Gastroesophageal sphincter (tissue), 4 donors: Measurements from ENCODE around the gene CD300LG. TPM values are rescaled to one million over a fixed set of nuclear protein-coding genes. Genes with fewer than 3 reads are reported as not detected.
A peak's percentile ranks its signal among the peaks of the same experiment; 100 is the strongest.
"Not testable (repeated sequence)": the region's sequence is repeated elsewhere in the genome, so short reads cannot be mapped to it uniquely, and the experiment has no call there.

Experiments
- ATAC-seq: fragments of 150-250 bp; one replicate; pipeline ENCODE4 v1.9.1; 2016; ENCODE audit warnings: mild to moderate bottlenecking, moderate library complexity
- H3K27ac ChIP-seq, 4 donors: fragments of 200-600 bp; sonication (generic) in 3 of 4; 1 replicate in 3 of 4; 2 replicates in 1 of 4; pipeline ENCODE4 v1.5.1; 2016 to 2019
- H3K27me3 ChIP-seq: fragments of 200-600 bp; sonication (generic); one replicate; pipeline ENCODE4 v1.5.1; 2019
- H3K36me3 ChIP-seq, 2 donors: fragments of 200-600 bp; sonication (generic); one replicate each; pipeline ENCODE4 v1.5.1; 2019; ENCODE audit warnings: control low read depth in 1 of 2
- H3K4me1 ChIP-seq, 3 donors: fragments of 200-600 bp; sonication (generic); 1 replicate in 2 of 3; 2 replicates in 1 of 3; pipeline ENCODE4 v1.5.1; 2016 to 2019; ENCODE audit warnings: control low read depth in 2 of 3
- H3K4me3 ChIP-seq, 2 donors: fragments of 200-600 bp; sonication (generic); one replicate each; pipeline ENCODE4 v1.5.1; 2019; ENCODE audit warnings: mild to moderate bottlenecking in 1 of 2, moderate library complexity in 1 of 2
- H3K9me3 ChIP-seq, 3 donors: fragments of 200-600 bp; sonication (generic); one replicate each; pipeline ENCODE4 v1.5.1; 2017 to 2019; ENCODE audit warnings: control low read depth in 2 of 3
- EP300 ChIP-seq: sonication (generic); formaldehyde crosslinking; IDR thresholded peaks from one replicate; pipeline ENCODE4 v1.6.1; 2017; ENCODE audit warnings: antibody characterized with exemption, mild to moderate bottlenecking
- POLR2A ChIP-seq, 2 donors: fragments of 450-650 bp; IDR thresholded peaks; one replicate each; pipeline ENCODE4 v1.6.1; 2017; ENCODE audit warnings: antibody characterized with exemption in 2 of 2, mild to moderate bottlenecking in 2 of 2, moderate library complexity in 1 of 2
- POLR2AphosphoS5 ChIP-seq: sonication (generic); formaldehyde crosslinking; IDR thresholded peaks from one replicate; pipeline ENCODE4 v1.6.1; 2017; ENCODE audit warnings: antibody characterized with exemption
- WGBS, 2 donors: methylation state at CpG; one replicate each; pipeline ENCODE4 v1.1.5; 2018; ENCODE audit warnings: low coverage in 1 of 2; 5-methylcytosine and 5-hydroxymethylcytosine counted together
- total RNA-seq, 4 donors: library from RNA; depleted of rRNA; stranded (reverse); fragments of >200 nt; gene quantifications; one replicate each; pipeline ENCODE4 v1.1.0, GENCODE V29; 2016
- TF ChIP-seq, protein P1 (sequence below), 4 experiments: fragments of 200-600 bp in 2 of 4; fragments of 450-650 bp in 2 of 4; sonication (generic) in 1 of 4; IDR thresholded peaks; one replicate each; pipeline ENCODE4 v1.5.1; 2017 to 2019; ENCODE audit warnings: antibody characterized with exemption in 4 of 4, mild to moderate bottlenecking in 2 of 4, moderate library complexity in 2 of 4

Gene CD300LG
- total RNA-seq, 4 donors from 2014 or later = 1.6 to 16.2 (median 3.7) TPM

- 61 to 70% methylated on average over 2 to 6 of the region's 9 CpGs for WGBS, 2 donors
- TF ChIP-seq POLR2A (IDR thresholded peaks at IDR 0.05) = no peak
- no peak for TF ChIP-seq POLR2AphosphoS5
- TF ChIP-seq, protein P1, sequence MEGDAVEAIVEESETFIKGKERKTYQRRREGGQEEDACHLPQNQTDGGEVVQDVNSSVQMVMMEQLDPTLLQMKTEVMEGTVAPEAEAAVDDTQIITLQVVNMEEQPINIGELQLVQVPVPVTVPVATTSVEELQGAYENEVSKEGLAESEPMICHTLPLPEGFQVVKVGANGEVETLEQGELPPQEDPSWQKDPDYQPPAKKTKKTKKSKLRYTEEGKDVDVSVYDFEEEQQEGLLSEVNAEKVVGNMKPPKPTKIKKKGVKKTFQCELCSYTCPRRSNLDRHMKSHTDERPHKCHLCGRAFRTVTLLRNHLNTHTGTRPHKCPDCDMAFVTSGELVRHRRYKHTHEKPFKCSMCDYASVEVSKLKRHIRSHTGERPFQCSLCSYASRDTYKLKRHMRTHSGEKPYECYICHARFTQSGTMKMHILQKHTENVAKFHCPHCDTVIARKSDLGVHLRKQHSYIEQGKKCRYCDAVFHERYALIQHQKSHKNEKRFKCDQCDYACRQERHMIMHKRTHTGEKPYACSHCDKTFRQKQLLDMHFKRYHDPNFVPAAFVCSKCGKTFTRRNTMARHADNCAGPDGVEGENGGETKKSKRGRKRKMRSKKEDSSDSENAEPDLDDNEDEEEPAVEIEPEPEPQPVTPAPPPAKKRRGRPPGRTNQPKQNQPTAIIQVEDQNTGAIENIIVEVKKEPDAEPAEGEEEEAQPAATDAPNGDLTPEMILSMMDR (IDR thresholded peaks at IDR 0.05) = no peak
- no peak for TF ChIP-seq EP300
- peaks cover 0 to 33% (median 0%) of the 10 kb centered on the region in 3 donors for H3K4me1 ChIP-seq
- peak; percentile 61 for ATAC-seq
- peaks cover 24% of the 10 kb centered on the region for H3K27me3 ChIP-seq
- H3K36me3 ChIP-seq = no peaks in the 10 kb centered on the region
- H3K9me3 ChIP-seq = no peaks in the 10 kb centered on the region
- H3K4me3 ChIP-seq = no peak overlapping the region
- H3K27ac ChIP-seq = peak overlapping the region in 2 of 4 donors; percentile 36 to 64
These were observed 14.1 kb downstream of the CD300LG start for GRCh38 chr17:43860927-43861622.

DNA sequence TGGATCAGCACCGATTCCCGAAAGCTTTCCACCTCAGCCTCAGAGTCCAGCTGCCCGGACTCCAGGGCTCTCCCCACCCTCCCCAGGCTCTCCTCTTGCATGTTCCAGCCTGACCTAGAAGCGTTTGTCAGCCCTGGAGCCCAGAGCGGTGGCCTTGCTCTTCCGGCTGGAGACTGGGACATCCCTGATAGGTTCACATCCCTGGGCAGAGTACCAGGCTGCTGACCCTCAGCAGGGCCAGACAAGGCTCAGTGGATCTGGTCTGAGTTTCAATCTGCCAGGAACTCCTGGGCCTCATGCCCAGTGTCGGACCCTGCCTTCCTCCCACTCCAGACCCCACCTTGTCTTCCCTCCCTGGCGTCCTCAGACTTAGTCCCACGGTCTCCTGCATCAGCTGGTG lies 15.0 kb downstream of the CD300LG start:
- 100% methylated on average over 2 of the region's 9 CpGs; no CpG with 5 or more reads in 1 of the 2 donors for WGBS, 2 donors
- Histone ChIP-seq H3K27me3 (peaks cover 16% of the 10 kb centered on the region), H3K4me3 (no peak overlapping the region), H3K27ac (peak overlapping the region in 3 of 4 donors; percentile 17 to 64 (median 36)), H3K4me1 (peaks cover 0 to 33% (median 0%) of the 10 kb centered on the region in 3 donors), H3K36me3 (no peaks in the 10 kb centered on the region), H3K9me3 (no peaks in the 10 kb centered on the region)
- TF ChIP-seq POLR2A (IDR thresholded peaks at IDR 0.05) (no peak), POLR2AphosphoS5 (no peak), EP300 (no peak)
- TF ChIP-seq, protein P1 (IDR thresholded peaks at IDR 0.05) = no peak
- ATAC-seq = no peak

DNA sequence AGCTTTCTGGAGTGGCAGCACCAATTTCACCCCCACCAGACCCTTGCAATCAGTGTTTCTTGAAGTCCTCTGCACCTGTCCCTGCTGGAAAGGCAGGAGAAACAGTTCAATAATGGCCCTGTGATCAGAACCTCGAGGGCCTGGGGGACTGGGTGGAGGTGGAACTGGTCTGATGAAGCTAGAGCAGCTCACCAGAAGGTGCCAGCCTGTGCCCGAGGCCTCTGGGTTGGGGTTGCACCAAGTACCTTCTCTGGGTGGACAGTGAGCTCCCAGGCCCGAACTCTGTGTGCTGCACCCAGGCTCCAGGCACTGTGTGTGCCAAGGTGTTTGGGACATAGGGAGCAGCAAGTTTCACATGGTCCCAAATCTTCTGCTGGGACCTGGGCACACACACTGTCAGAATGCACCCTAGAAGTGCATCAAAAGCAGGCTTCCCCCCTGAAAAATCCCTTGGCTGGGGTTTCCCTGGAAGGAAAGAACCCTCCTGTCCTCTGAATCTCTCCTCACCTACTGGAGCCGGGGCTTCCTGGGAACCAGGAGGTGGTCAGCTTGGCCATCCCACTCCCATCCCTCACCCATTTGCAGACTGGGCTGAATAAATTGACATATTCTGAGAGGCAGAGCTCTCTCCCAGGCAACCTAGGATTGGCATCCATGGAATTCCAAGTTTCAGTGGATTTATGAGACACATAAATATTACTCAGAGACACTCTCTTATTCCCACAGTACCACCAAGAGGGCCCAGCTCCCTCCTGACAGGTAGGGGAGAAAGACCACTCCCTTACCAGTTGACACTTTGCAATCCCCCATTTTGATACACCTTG lies 17.4 kb downstream of the CD300LG start:
- Histone ChIP-seq H3K4me1 (peaks cover 0 to 28% (median 0%) of the 10 kb centered on the region in 3 donors), H3K9me3 (no peaks in the 10 kb centered on the region), H3K27me3 (peaks cover 8% of the 10 kb centered on the region), H3K27ac (no peak overlapping the region), H3K4me3 (no peak overlapping the region), H3K36me3 (no peaks in the 10 kb centered on the region)
- TF ChIP-seq POLR2AphosphoS5 (no peak), POLR2A (IDR thresholded peaks at IDR 0.05) (no peak), EP300 (no peak)
- TF ChIP-seq, protein P1 (IDR thresholded peaks at IDR 0.05) = no peak
- no peak for ATAC-seq
- no CpG with 5 or more reads among the region's 4 CpGs for WGBS, 2 donors

GRCh38 chr17:43868226-43868994 lies 21.4 kb downstream of the CD300LG start:
- Histone ChIP-seq H3K4me1 (no peaks in the 10 kb centered on the region), H3K27ac (no peak overlapping the region), H3K36me3 (no peaks in the 10 kb centered on the region), H3K27me3 (peaks cover 8% of the 10 kb centered on the region), H3K9me3 (no peaks in the 10 kb centered on the region), H3K4me3 (no peak overlapping the region)
- 84% methylated on average over 8 of the region's 10 CpGs for WGBS, 2 donors
- TF ChIP-seq POLR2AphosphoS5 (no peak), EP300 (no peak)
- ATAC-seq = no peak

DNA sequence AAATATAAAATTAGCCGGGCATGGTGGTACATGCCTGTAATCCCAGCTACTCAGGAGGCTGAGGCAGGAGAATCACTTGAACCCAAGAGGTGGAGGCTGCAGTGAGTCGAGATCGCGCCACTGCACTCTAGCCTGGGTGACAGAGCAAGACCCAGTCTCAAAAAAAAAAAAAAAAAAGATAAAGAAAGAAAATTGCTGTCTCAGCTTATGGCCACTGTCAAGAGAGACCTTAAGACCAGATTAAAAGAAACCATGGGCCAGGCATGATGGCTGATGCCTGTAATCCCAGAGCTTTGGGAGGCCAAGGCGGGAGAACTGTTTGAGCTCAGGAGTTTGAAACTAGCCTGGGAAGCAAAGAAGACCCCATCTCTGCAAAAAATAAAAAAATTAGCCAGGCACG lies 22.1 kb downstream of the CD300LG start:
- H3K9me3 ChIP-seq, ATAC-seq, H3K4me1 ChIP-seq, H3K27ac ChIP-seq, H3K27me3 ChIP-seq, H3K36me3 ChIP-seq, H3K4me3 ChIP-seq: not testable (repeated sequence)
- 56% methylated on average over 3 of the region's 6 CpGs; no CpG with 5 or more reads in 1 of the 2 donors for WGBS, 2 donors
